ENCODE results near the gene PARP15.
A peak's percentile ranks its signal among the peaks of the same experiment; 100 is the strongest.
"Not testable (repeated sequence)": the region's sequence is repeated elsewhere in the genome, so short reads cannot be mapped to it uniquely, and the experiment has no call there.

PARP15 gene

DNA sequence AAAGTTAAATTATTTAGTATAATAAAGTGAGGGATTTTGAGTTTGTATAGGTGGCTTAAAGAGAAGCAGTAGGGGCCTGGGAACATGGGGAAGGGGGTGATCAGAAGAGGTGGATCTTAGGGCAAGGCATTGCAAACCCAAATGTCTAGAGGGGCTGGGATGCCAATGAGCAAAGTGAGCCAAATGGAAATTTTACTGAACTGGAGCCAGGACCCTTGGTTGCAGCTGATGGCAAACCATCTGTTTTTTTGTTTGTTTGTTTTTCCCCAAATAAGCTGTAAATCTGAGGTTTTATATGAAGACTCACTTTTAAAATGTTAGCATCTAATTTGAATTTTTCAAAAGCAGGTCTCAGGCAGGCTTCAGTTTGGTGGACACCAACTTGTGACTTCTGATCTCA is 88.4 kb downstream of the PARP15 start:
- no peak for DNase-seq (ENCODE audit: low read depth)

GRCh38 chr3:122668930-122669730 is 91.7 kb downstream of the PARP15 start:
- no peak for DNase-seq (ENCODE audit: low read depth)

DNA sequence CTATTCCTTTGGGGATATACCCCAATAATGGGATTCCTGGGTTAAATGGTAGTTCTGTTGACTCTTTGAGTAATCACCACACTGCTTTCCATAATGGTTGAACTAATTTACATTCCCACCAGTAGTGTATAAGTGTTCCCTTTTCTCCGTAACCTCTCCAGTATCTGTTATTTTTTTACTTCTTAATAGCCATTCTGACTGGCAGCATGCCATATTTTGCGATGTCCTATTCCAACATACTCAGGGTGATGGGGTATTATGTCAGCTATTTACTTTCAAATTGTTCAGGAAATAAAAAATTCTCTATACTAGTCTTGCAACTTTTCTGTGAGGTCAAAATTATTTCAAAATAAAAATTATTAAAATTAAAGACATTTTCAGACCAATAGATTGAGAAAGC is 94.1 kb downstream of the PARP15 start:
- DNase-seq (ENCODE audit: low read depth), result no peak

DNA sequence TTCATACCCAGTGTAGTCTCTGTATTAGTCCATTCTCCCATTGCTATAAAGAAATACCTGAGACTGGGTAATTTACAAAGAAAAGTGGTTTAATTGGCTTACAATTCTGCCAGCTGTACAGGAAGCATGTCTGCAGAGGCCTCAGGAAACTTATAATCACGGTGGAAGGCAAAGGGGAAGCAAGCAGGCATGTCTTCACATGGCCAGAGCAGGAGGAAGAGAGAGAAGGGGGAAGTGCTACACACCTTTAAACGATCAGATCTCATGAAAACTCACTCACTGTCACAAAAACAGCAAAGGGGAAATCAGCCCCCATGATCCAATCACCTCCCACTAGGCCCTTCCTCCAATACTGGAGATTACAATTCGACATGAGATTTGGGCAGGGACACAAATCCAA is 96.9 kb downstream of the PARP15 start:
- no peak for DNase-seq (ENCODE audit: low read depth)

DNA sequence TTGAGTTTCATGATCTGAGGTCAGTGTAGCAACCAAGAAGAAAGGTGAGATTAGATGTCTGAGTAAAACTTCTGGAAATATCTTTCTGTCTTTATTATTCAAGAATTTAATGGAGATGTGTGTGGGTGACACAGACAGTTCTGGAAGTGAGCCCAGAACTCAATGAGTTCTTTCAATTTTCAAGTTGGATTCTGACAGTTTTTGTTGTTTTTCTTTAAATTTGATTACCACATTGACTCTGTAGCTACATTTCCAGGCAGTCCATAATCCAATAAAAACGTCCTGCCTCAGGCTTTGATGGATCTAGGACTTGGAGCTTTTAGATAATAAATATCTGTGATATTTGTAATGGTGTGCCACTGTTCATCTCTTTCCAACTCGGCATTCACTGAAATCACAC is 99.3 kb downstream of the PARP15 start:
- DNase-seq (ENCODE audit: low read depth), result no peak

GRCh38 chr3:122677216-122677615 is 99.8 kb downstream of the PARP15 start:
- DNase-seq (ENCODE audit: low read depth), result no peak

- no peak for DNase-seq (ENCODE audit: low read depth)
These were observed 101.1 kb downstream of the PARP15 start for GRCh38 chr3:122678506-122678905.

DNA sequence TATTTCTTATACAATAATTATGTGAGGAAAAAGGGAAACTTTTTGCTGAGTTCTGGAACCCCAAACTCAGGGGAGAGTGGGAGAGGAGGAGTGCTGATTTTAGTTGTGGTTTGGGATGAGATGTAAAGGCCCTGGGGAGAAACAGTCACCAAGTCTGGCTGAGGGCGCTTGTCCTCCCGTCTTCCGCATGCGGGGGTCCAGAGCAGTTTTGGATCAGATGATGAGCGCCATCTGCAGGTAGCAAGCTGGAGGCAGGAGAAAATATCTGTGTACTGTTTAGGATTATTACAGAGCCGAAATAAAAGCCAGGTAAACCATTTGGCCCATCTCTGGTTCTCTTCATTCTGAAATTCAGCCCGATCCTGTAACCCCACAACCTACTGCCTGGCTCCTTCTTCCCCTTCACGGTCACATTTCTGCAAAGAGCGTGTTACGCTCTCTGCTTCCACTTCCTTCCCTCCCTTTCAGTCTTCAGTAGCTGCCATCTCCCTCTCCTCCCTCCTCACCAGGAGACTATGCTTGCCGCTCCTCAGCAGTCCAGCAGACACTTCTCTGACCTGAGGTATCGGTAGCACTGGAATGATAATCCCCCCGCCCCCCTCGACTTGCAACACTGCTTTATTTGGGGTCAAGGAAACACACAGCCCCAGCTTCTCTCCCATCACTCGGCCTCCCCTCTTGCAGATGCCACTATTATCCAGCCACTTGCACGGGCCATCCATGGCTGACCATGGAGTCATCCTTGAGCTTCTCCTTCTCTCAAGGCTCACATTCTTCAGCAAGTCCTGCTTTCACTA is 101.8 kb downstream of the PARP15 start:
- peak; percentile 74 for DNase-seq (ENCODE audit: low read depth)

DNA sequence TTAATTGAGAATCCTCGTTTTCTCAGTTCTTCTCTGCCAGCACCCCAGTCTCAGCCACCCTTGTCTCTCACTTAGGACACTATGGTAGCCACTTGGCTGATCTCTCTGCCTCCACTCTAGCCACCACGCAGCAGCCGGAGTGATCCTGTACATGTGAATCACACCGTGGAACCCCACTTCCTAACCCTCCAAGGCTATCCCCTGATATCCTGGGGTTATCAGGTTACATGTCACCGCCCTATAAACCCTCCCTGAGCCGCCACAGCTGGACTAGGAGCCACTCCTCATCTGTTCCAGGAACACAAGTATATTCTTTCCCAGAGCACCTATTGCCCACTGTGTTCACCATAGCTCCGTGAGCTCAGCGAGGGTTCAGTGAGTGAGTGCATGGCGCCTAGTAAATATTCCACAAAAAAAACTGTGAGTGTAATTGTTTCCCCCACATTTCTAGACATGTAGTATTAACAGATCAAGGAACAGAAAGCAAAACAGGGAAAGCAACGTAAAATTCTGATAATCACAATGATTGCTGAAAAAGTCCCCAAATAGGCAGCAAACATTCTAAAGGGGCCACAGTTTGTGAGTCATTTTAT is 102.5 kb downstream of the PARP15 start:
- no peak for DNase-seq (ENCODE audit: low read depth)

- peak; percentile 39 for DNase-seq (ENCODE audit: low read depth)
These were observed 103.2 kb downstream of the PARP15 start, which contains the start of gene PARP14 for GRCh38 chr3:122680475-122681283. PARP14 (plus strand) TSS chr3:122680839; CDS start chr3:122680884, 45 bp downstream.

DNA sequence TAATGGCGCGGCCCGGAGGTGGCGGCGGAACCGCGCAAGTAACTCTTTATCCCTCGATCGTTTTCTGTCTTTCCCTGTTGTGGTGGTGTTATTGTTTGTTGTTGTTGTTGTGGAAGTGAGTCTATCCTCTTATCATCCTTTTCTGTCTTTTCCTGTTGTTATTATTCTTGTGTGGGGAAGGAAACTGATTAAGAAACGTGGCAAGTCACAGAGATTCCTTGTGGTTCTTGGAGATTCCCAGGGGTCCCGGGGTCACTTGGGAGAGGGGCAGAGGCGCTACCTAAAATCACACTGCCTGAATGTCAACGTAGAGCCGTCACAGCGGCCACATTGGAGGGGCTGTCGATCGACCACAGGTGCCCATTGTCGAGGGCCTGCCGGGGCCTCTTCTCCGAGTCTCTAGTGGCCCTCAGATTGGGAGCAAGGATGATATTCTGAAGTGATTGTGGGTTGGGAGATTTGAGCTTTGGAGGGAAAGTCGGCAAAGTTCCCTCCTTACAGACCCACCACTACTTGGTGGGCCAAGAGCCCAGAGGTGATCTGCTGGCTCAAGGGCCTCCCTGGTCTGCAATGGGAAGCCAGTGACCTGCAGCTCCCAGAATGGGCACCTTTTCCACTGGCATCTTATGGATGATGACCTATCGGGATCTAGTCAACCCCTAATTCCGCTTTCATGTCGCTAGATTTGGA is 104.0 kb downstream of the PARP15 start:
- DNase-seq (ENCODE audit: low read depth), result no peak

GRCh38 chr3:122681974-122682409 is 104.5 kb downstream of the PARP15 start:
- DNase-seq (ENCODE audit: low read depth), result no peak

DNA sequence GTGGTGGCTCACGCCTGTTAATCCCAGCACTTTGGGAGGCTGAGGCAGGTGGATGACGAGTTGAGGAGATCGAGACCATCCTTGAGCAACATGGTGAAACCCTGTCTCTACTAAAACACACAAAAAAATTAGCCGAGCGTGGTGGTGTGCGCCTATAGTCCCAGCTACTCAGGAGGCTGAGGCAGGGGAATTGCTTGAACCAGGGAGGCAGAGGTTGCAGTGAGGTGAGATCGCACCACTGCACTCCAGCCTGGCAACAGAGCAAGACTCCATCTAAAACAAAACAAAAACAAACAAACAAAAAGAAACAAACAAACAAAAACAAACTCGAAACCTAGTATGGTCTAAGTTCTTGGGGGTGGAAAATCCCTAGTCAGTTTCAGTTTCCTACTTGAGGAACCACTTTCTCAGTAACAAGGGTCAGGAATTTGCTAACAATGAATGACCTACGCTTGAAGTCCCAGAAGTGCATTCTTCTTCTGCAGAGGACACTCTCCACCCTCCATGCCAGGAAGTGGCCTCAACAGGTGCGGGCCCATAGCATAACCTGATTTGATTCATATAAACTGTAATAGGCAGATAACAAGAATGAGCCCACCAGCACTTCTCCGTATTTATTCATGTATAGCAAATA is 105.4 kb downstream of the PARP15 start:
- DNase-seq (ENCODE audit: low read depth), result not testable (repeated sequence)

DNA sequence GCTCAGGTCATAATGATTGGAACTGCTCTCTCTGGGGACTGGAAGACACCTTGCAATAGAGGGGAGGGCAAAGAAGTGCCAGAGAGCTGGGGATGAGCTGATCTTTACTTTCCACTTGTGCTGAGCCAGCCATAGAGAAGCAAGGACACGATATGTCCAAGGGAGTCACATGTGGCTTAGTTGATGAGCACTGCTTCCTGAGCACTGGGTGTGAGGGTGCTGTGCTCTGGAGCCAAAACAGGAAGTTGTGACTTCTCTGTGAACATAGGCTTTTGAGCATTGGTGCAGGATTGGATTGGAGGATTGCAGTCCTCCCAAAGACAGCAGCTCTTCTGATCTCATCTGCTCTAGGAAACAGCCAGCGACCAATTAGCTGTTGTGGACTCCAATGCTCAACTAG is 109.8 kb downstream of the PARP15 start:
- DNase-seq (ENCODE audit: low read depth), result no peak

All from stimulated activated CD8-positive, alpha-beta memory T cell treated with anti-CD3 and anti-CD28 coated beads, Interleukin-12 subunit alpha, Interleukin-12 subunit beta, amount 100 ng/mL, for 1 hour (primary cell).